ENCODE measurements around the gene IFI6. TPM values are rescaled to one million over a fixed set of nuclear protein-coding genes. Genes with fewer than 3 reads are reported as not detected.

Gene IFI6
- total and polyA plus RNA-seq, 2 of the 8 experiments (the other 6 are each of a cell fraction or from before 2014, with no cell fraction given): 6.1 to 13.2 TPM

DNA sequence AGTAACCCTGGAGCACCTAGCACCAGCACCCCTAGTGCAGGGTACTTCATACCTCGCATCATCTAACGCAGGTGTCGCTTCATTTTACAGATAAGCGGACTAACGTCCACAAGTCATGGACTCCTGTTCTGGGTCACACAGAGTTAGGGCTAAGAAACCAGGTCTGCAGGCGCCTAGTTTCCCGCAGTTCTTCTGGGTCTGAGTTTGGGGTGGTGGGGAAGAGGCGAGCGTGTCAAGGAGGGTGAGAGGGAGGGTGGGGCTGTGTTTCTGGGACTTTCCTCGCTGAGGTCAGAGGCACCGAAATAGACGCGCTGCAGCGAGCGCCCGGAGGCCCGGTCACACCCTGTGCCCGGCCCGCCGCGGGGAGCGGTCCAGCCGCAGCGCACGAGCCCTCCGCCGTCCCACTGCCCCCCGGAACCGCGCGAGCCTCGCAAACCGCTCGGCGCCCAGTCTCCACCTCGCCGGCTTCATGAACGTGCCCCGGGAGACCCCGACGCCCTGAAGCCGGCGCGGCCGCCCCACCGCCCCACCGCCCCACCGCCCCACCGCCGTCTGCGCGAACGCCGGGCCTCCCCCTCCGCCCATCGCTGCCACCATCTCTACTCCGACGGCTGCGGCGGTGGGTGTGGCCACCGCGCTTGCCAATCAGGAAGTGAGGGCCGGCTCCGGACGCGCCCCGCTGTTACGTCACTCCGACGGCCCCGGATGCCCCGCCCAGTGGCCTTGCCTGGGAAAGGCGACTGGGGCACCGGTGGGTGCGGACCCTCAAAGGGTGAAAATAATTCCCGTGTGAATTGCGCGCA is 12.3 kb downstream of the IFI6 start (continued):
- TF ChIP-seq, protein P1, sequence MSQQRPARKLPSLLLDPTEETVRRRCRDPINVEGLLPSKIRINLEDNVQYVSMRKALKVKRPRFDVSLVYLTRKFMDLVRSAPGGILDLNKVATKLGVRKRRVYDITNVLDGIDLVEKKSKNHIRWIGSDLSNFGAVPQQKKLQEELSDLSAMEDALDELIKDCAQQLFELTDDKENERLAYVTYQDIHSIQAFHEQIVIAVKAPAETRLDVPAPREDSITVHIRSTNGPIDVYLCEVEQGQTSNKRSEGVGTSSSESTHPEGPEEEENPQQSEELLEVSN (IDR thresholded peaks at IDR 0.05): 0 out of 2 replicates have a peak, but pooled peaks have one; percentile 17
- peak; percentile 87 for TF ChIP-seq CREB1 (IDR thresholded peaks at IDR 0.05)

Measured in H1 (cell line).